GM19324 (cell line): ENCODE results near the gene NT5E.

Source experiments
- ATAC-seq: cut with Tn5 transposase; IDR thresholded peaks from one replicate; pipeline ENCODE4 v1.9.1; 2021; ENCODE audit warnings: mild to moderate bottlenecking, moderate library complexity; ENCODE audit not compliant: unreplicated experiment, low FRiP score

The NT5E gene

DNA sequence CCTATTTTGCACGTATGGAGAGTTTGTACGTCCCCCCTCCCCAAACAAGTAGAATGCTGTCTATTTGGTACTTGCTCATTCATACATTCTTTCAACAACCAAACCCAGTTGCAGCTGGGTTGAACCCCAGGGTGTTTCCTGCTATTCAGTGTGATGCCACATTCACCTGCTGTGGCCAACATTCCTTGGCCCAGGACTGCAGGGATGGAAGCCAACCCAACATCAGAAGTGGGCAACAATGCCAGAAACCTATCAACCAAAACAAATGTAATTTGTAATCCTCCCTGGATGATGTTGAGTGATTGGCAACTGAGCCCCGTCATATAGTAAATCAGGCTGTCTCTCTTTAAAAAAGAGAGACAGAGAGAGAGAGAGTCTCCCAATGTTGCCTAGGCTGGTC, 8.9 kb downstream of the NT5E start:
- ATAC-seq = no peak

DNA sequence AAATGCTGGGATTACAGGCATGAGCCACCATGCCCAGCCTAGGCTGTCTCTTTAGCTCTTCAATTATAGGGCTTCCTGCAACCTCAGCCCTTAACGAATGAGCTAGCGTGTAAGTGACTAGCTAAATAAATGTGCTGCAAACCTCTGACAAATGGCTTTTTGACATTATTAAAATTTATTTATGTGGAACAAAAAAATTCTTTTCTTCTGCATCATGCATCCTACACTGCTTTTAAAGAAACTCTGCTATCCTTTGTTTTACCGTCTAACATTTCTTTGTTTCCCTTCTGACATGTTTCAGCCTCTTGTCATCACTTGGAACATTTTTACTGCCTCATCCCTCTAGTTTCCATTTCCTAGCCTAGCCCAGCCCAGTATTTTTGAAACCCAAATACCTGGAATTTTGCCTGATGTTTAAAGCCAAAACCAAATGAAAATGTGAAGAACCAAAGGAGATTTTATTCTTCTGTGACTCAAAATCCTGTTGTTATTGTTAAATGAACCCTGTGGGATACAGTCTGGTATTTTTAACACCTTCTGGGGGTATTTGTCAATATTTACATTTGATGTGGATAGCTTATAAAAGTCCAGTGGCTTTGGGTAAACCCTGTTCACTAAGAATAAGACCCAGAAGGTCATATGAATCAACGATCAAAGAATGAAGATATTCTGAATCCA, 9.5 kb downstream of the NT5E start:
- ATAC-seq = no peak

DNA sequence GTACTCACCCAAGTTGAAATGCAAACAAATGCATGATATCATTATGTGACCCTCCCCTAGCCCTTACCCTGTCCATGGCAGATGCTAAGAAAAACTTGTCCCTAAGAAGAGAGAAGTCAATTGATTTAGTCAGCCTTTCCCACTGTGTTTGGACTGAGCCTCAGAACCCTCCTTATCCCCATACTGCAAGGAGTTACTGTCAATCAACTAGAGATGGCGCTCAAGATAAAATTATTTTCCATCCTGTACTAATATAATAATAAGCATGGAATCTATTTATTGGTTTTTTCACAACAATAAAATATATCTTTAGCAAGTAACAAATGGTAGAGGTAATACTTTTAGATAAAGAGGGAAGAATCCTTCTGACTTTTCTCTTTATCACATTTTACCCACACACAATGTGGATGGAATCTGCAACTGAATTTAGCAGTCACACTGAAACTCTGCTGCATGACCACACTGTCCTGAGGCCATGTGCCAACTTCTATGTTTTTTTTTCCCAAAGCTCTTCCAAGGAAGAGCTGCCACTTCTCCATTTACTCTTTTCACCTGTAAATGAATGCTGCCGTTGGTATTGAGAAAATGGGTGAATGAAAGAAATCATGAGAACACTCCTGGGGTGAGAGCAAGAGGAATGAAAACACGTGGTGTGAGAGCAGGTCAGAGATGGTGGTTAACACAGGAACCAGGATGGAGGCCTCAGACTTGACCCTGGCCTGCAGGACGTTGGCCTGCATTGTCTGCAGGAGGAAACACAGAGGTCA, 10.5 kb downstream of the NT5E start:
- no peak for ATAC-seq

DNA sequence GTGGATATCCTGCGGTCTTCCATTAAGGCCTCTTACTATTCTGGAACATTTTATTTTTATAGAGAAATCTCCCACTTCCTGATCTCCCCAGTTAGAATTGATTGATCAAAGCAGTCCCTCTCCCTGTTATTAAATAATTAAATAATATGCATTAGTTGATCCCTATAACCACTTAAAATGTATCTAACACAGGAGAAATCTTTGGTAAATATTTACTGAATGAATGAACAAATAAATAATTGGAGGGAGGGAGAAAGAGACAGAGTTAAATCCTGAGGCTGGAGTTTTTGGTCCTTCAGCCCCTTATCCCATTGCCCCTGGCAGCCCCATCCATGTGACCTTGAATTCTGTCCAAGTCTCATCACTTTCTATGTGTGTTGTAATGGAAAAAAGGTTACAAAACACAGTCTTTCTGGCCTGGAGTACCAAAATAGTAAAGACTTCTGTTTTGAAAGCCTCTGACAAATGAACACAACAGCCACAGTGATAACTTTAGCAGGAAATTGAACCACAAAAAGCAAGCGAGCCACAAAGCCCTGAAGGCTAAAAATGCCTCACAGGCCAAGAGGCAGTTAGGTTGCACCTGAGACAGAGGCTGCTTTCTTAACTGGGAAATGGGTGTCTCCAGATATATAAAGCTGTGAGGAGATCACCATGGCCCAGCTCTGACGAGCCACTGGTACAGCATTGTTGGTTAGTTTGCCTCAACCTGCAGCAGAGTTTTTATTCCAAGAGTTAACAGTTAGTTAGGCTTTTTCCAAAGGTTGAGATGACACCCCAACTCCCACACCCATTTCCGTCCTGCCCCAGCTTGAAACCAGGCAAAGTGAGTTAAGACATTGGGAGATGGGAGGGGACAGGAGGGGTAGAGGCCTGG, 11.3 kb downstream of the NT5E start:
- peak; percentile 70 for ATAC-seq

DNA sequence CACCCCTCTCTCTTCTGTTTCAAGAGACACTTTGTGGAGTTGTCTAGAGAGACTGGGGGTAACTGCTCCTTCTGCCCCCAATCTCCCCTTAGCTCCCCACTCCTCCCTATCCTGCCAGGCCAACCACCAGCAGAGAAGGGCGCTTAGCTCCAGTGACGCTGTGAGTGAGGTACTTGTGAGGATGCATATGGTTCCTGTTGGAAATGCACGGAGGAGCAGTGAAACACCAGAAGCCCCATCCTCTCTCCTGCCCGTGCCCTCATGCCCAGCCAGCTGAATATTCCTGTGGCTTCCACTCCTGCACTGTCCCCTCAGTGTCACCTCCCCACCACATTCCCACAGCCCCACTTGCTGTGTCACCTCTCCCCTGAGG, 11.9 kb downstream of the NT5E start:
- ATAC-seq = no peak

DNA sequence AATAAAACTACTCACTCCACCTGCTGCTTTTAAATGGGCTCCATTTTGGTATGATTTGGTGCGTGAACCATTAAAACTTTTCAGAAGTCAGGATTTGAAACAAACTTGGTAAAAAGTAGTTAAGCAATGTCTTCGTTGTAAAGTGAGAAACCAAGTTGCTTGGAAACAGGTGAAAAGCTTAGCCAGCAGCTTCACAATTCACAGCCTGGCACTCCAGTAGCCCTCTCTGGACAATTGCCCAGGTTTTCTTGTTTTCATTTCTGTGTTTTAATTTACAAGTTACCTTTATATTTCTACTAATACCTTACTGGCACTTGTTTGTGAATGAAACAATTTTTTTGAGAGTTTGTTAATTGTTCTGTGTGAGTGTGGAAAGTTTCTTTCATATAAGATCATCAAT, 12.8 kb downstream of the NT5E start:
- ATAC-seq = no peak

DNA sequence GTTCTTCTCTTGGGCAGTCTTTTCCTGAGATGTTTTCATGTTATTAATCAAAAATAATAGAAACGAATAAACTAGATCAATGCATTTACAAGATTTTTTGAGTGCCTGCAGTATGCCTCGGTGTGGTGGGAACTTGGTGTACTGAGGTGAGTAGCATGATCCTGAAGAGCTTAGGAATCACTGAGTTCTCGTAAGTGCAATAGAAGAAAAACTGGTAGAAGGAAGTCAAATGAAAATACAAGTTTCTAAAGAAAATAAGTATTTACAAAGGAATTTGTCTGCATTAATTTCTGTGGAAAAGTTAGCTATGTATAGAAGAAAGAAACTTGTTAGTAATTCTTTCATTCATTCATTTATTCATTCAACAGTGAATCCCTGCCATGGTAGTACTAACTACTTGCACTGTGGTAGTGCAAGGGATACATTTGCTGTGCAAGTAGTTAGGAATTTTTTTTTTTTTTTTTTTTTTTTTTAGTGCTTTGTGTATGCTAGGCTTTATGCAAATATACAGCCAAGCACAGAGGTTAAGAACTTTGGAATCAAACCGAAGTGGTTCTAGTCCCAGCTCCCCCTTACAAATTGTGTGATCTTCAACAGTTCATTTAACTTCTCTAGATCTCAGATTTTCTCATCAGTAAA, 13.9 kb downstream of the NT5E start:
- ATAC-seq = no peak

DNA sequence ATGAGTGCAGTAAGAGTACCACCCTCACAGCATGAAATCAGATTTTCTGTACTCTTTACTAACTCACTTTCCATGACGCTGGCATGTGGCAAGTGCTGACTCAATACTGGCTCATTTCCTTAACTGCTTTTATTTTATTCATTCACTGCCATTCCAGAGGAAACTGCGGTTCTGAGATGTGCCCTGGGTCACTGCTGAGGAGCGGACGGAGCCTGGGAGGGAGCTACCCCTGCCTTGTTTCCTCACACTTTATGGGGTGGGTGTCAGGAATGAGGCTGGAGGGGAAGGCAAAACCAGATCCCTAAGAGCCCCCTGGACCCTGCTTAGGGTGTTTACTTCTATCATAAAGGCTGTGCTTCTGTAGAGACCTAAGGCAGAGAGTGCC, 14.4 kb downstream of the NT5E start:
- ATAC-seq = no peak

DNA sequence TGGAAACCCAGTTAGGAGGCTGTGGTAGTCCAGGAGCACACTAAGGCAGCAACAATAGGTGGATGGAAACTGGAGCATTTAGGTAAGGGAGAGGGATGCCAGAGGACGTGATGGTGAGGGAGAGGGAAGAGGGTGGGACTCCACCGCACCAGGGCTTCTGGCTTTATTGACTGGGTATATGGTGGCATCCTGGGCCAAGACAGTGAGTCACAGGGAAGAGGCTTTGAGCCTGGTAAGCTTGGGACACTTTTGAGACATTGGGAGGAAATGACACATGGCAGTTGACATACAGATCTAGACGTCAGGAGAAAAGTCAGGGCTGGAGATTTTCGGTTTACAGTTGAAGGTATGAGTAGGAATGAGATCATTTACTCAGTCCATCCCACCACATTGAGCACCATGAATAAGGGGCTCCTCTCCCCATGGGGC, 14.9 kb downstream of the NT5E start:
- ATAC-seq = no peak

DNA sequence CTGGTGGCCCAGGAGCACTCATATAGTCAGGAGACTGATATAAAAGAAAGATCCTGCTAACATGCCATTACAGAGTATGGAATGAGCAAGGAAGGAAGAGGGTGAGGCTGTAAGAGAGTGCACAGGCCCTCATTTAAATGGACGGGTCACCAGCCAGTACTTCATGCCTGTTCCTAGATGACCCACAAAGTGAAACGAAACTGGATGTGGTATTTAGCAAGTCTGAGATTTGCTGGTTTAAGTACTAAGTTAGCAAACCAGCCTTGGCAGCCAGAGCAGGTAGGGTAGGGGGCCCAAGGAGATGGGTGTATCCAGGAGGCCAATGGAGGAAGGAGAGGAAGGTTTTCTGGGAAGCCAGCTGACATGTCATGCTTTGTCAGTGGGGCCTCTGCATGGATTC, 15.9 kb downstream of the NT5E start:
- peak; percentile 60 for ATAC-seq

DNA sequence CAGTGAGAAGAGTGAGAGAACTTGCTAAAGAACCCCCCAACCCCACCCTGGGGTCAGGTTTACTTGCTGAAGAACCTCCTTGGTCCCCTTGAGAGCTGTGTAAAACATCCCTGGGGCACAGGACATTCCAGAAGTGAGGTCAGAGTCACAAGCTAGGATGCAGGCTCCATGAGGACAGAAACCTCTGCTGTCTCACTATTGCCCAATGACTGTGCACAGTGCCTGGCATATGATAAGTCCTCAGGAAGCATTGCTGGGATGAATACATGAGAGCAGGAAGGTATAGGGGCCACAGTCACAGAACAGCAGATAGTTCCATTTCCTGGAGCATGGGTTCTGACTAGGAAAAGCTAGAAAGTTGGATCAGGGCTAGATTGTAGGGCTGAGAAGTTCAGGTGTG, 18.4 kb downstream of the NT5E start:
- ATAC-seq = no peak

DNA sequence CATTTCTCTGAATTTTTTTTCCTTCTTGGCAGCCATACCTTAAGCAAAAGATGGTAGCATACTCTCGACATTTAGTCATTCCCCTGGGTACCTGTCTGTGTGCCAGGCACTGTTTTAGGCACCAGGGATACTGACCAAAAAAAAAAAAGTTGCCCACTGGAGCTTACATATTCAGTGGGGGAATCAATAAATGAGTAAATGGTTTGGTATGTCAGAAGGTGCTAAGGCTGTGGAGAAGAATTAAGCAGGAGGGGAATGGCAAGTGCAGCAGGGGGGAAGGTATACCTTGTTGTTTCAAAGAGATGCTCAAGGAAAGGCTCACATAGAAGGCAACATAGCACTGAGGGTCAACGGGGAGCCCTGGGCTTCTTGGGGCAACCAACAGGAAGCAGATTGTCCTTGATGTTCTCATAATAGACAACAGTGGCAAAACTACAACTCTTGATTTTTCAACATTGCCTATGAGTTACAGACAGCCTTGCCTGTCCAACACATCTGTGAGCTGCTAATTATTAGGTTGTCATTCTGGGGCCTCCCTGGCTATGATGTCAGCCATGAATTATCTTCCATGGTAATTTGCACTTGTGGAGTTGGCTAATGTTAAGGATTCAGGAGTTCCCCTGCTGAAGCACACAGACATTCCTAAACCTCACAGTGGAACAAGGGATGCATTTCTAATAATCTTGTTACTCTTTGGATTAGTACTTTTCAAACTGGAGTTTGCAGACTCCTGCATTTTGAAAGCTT, 19.6 kb downstream of the NT5E start:
- no peak for ATAC-seq

DNA sequence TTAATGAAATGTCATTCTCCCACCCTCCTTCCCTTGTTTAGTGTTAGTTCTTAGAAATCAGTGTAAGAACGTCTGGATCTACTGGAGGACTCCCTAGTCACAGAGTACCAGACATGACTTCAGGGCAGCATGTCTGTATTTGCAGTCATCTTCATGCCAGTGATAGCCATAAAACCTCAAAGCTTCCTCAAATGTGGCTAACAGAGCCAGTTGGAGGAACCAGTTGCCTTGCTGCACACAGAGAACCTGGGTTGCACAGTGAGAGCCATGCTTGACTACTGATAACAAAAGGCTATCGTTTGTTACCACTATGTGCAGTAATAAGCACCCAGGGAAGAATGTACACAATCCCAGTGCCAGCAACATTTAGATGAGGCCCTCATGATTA, 20.1 kb downstream of the NT5E start:
- no peak for ATAC-seq

DNA sequence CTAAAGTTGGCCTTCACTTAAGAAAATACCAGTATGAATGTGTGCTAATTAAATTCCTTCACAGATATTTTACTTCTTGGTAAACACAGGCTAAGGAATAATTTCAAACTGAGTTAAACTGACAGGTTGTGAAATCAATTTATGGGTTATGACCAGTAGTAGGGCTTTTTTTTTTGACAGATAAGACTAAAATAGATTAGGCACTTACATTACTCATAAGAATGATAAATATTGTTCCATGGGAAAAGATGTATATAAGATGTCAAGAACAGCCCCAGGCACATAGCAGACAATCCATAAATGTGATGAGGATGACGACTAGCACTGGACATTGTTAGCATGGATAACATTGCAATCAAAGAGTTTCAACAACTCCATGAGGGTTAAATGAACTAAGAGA, 22.9 kb downstream of the NT5E start:
- ATAC-seq = no peak

DNA sequence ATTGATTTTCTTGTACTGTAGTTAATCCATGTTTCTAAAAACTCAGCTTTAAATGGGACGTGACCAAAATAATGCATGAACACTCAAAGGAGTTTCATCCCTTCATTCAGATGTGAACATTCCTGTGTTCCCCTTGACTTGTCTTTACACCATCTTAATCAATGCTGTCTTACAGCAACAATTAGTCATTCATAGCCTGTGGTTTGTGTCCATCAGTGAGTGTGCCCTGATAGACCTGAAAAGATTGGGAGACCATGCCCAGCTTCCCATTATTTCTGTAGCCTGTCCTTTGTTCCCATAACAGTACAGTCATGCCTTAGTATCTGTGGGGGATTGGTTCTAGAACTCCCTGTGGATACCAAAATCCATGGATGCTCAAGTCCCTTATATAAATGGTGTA, 23.9 kb downstream of the NT5E start:
- ATAC-seq = no peak

DNA sequence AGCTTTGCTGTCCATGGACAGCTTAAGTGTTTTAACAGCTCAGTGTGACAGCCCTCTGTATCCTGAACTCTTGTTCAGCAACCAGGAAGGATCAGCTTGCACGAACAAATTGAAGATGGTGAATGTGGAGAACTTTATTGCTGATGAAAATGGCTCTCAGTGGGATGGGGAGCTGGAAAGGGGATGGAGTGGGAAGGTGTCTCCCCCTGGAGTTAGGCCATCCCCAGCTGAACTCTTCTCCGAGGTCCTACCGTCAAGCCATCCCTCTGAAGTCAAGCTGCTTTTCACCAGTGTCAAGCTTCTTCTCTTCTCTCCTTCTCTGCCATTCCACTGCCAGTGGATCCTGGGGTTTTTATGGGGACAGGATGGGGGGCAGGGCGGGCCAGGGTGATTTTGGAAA, 26.6 kb downstream of the NT5E start:
- ATAC-seq = no peak

DNA sequence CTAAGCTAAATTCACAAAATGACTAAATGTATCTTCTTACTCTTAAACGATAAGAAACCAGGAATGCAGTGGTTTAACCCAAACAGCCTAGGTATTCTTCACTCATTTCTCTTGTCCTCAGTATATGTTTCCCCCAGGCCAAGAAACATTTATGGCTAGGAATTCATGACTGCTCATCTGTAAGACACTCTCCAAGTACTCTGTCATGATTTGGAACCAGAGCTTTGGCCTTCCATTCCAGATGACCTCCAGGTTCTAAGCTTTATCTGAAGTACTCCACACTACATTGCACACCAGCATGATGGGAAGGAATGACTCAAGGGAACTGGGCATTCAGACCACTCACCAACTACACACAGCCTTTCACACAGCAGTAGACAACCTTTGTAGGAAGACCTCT, 29.3 kb downstream of the NT5E start:
- ATAC-seq = no peak

DNA sequence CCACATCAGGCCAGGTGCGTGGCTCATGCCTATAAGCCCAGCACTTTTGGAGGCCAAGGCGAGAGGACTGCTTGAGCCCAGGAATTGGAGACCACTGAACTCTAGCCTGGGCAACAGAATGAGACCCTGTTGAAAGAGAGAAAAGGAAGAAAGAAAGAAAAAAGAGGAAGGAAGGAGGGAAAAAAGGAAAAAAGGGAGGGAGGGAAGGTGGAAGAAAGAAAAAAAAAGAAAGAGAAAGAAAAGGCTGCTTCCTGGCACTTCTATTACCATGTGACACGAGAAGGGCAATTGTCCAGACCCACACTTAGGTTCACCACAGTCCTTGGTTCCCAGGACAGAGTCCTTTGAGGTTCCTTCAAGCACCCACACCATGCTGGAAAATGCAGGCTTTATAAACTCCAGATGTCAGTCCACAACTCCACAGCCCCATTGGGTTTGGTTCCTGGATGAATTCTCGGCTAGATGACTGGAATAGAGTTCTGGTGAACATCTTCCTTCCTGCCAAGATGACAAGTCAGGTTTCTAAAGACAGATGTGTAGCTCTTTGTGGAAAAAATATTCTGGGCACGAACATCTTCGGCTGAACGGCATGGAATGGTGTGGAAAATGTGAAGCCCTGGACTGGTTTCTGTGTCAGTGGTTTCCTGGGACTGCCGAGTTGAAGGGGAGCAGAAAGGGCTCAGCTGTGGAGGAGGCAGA, 32.5 kb downstream of the NT5E start:
- no peak for ATAC-seq

DNA sequence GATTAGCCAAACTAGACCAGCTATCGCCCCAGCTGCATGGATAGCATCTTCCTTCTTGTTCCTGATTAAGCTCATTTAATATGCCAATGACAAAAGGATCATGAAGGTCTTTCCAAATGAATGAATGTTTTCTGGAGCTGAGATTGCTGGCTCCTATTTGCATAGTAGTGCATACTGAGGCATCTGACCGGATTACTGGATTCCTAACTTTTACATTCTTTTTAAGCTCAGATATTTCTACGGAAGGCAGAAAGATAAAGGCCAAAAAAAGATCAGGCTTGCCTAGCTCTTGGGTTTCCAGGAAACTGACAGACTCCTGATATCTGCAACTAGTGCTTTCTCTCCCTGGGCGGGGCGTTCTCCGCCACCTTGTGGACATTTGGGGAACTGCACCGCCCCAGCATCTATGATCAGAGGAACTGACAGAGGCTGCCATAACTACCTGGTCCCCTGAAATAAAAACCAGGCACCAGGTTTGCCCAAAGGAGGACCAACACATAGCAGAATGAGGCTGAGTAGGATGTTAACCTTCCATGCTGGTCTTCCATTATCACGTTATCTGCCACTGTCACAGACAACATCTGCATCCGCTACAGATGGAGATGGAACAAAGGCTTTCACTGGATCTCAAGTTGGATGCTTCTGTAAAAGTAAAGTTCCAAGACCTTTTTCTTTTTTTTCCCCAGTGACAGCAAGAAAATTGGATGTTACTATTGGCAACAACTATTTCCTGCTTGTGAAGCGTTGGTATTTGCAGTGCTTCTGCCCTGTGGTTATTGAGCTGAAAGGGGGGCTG, 33.2 kb downstream of the NT5E start:
- ATAC-seq = peak; percentile 79
